ENCODE measurements around the gene ARHGEF39.
"Not testable (repeated sequence)": the region's sequence is repeated elsewhere in the genome, so short reads cannot be mapped to it uniquely, and the experiment has no call there.

Gene ARHGEF39

GRCh38 chr9:35650341-35651158 lies 14.4 kb downstream of the ARHGEF39 start, which contains the start of gene SIT1:
TSS of gene SIT1 (minus strand) at chr9:35650931. CDS start at chr9:35650853, 78 bp downstream.
- DNase-seq (ENCODE audit: low read depth): no peak

- DNase-seq (ENCODE audit: low read depth): no peak
These were observed 15.3 kb downstream of the ARHGEF39 start for GRCh38 chr9:35649431-35650340.

GRCh38 chr9:35646533-35647265 lies 18.3 kb downstream of the ARHGEF39 start:
- DNase-seq (ENCODE audit: low read depth): peak; percentile 92

- DNase-seq (ENCODE audit: low read depth): no peak
These were observed 18.9 kb downstream of the ARHGEF39 start for GRCh38 chr9:35646153-35646532.

- not testable (repeated sequence) for DNase-seq (ENCODE audit: low read depth)
These were observed 19.3 kb downstream of the ARHGEF39 start for GRCh38 chr9:35645736-35646135.

GRCh38 chr9:35643046-35643445 lies 21.9 kb downstream of the ARHGEF39 start:
- no peak for DNase-seq (ENCODE audit: low read depth)

GRCh38 chr9:35641478-35641877 lies 23.5 kb downstream of the ARHGEF39 start:
- DNase-seq (ENCODE audit: low read depth): not testable (repeated sequence)

GRCh38 chr9:35640431-35640830 lies 24.6 kb downstream of the ARHGEF39 start:
- not testable (repeated sequence) for DNase-seq (ENCODE audit: low read depth)

GRCh38 chr9:35639631-35640030 lies 25.4 kb downstream of the ARHGEF39 start:
- no peak for DNase-seq (ENCODE audit: low read depth)

- DNase-seq (ENCODE audit: low read depth): not testable (repeated sequence)
These were observed 25.8 kb downstream of the ARHGEF39 start for GRCh38 chr9:35639225-35639624.

GRCh38 chr9:35638751-35639150 lies 26.2 kb downstream of the ARHGEF39 start:
- DNase-seq (ENCODE audit: low read depth): not testable (repeated sequence)

GRCh38 chr9:35637427-35637955 lies 27.5 kb downstream of the ARHGEF39 start:
- peak; percentile 58 for DNase-seq (ENCODE audit: low read depth)

- DNase-seq (ENCODE audit: low read depth): not testable (repeated sequence)
These were observed 28.1 kb downstream of the ARHGEF39 start for GRCh38 chr9:35636877-35637246.

- DNase-seq (ENCODE audit: low read depth): no peak
These were observed 28.7 kb downstream of the ARHGEF39 start for GRCh38 chr9:35636135-35636876.

- DNase-seq (ENCODE audit: low read depth): no peak
These were observed 29.3 kb downstream of the ARHGEF39 start for GRCh38 chr9:35635730-35636129.

- DNase-seq (ENCODE audit: low read depth): no peak
These were observed 35.4 kb downstream of the ARHGEF39 start for GRCh38 chr9:35629597-35629996.

GRCh38 chr9:35628389-35628991 lies 36.5 kb downstream of the ARHGEF39 start:
- no peak for DNase-seq (ENCODE audit: low read depth)

- DNase-seq (ENCODE audit: low read depth): no peak
These were observed 37.4 kb downstream of the ARHGEF39 start for GRCh38 chr9:35627575-35627974.

GRCh38 chr9:35619800-35620158 lies 45.2 kb downstream of the ARHGEF39 start:
- no peak for DNase-seq (ENCODE audit: low read depth)

- DNase-seq (ENCODE audit: low read depth): no peak
These were observed 45.9 kb downstream of the ARHGEF39 start for GRCh38 chr9:35618854-35619799.

All from ELR (cell line).